ENCODE results near the gene B3GNT3.
A peak's percentile ranks its signal among the peaks of the same experiment; 100 is the strongest.

The B3GNT3 gene

GRCh38 chr19:17831419-17831888 lies 36.5 kb downstream of the B3GNT3 start:
- no peak for TF ChIP-seq TEAD4 (IDR thresholded peaks at IDR 0.05)
- peak; percentile 11; the same call in 1 of the 2 replicates for TF ChIP-seq MAX (IDR thresholded peaks at IDR 0.05)
- TF ChIP-seq EGR1 (IDR thresholded peaks at IDR 0.05): no peak
- no peak for TF ChIP-seq REST (IDR thresholded peaks at IDR 0.05; ENCODE audit: low read depth)
- TF ChIP-seq EP300 (IDR thresholded peaks at IDR 0.05; ENCODE audit: borderline replicate concordance): no peak
- TF ChIP-seq CREB1 (IDR thresholded peaks at IDR 0.05; ENCODE audit: low read depth): no peak

DNA sequence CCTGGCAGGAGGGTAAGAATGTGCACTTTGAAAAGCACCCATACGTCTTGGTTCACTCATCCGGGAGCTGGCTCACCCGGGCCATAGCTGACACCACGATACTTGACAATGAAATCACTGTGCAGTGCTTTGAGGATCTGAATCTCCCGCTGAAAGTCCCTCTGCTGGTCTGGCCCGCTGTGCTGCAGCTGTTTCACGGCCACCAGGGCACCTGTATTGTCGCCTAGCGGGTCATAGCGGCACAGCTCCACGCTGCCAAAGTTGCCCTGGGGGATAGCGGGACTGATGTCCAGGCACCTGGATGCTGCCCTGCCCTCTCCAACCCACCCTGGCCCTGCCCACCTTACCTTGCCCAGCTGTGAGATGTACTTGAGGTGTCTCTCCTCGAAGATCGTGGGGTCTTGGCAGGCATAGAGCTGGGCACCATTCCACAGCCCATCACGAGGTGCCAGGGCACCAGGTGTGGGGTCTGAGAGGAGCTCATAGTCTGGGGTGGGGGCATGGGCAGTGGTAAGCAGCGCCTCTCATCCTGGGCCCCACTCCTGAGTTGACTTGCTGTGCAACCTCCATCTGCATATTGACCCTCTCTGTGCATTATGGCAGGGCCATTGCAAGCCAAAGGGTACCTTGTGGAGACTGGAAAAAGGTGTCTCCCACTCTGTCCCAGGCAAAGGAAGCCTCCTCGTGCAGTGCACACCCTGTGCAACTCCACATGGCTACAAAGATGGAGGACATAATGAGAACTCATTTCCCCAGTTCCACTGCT lies 37.7 kb downstream of the B3GNT3 start:
- TF ChIP-seq NFIC (IDR thresholded peaks at IDR 0.05): no peak
- no peak for TF ChIP-seq TCF12 (IDR thresholded peaks at IDR 0.05; ENCODE audit: low read depth)
- TF ChIP-seq RAD21 (IDR thresholded peaks at IDR 0.05; ENCODE audit: low read depth): no peak
- no peak for TF ChIP-seq ZBTB7A (IDR thresholded peaks at IDR 0.05; ENCODE audit: low read depth)
- no peak for TF ChIP-seq MAX (IDR thresholded peaks at IDR 0.05)
- TF ChIP-seq YY1 (IDR thresholded peaks at IDR 0.05; ENCODE audit: low read depth): no peak
- no peak for TF ChIP-seq EP300 (IDR thresholded peaks at IDR 0.05; ENCODE audit: borderline replicate concordance)
- no peak for TF ChIP-seq TEAD4 (IDR thresholded peaks at IDR 0.05)
- no peak for TF ChIP-seq CEBPB (IDR thresholded peaks at IDR 0.05)
- TF ChIP-seq CREB1 (IDR thresholded peaks at IDR 0.05; ENCODE audit: low read depth): no peak
- no peak for TF ChIP-seq EGR1 (IDR thresholded peaks at IDR 0.05)
- TF ChIP-seq, protein P1, sequence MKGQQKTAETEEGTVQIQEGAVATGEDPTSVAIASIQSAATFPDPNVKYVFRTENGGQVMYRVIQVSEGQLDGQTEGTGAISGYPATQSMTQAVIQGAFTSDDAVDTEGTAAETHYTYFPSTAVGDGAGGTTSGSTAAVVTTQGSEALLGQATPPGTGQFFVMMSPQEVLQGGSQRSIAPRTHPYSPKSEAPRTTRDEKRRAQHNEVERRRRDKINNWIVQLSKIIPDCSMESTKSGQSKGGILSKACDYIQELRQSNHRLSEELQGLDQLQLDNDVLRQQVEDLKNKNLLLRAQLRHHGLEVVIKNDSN (IDR thresholded peaks at IDR 0.05): no peak
- TF ChIP-seq REST (IDR thresholded peaks at IDR 0.05; ENCODE audit: low read depth): no peak
- no peak for TF ChIP-seq FOXM1 (IDR thresholded peaks at IDR 0.05; ENCODE audit: borderline replicate concordance, low read depth)
- TF ChIP-seq TAF1 (IDR thresholded peaks at IDR 0.05; ENCODE audit: low read depth): no peak

- TF ChIP-seq RAD21 (IDR thresholded peaks at IDR 0.05; ENCODE audit: low read depth) (no peak), EP300 (IDR thresholded peaks at IDR 0.05; ENCODE audit: borderline replicate concordance) (no peak), FOXM1 (IDR thresholded peaks at IDR 0.05; ENCODE audit: borderline replicate concordance, low read depth) (no peak), YY1 (IDR thresholded peaks at IDR 0.05; ENCODE audit: low read depth) (no peak)
Measured at GRCh38 chr19:17834350-17835181, 39.6 kb downstream of the B3GNT3 start.

DNA sequence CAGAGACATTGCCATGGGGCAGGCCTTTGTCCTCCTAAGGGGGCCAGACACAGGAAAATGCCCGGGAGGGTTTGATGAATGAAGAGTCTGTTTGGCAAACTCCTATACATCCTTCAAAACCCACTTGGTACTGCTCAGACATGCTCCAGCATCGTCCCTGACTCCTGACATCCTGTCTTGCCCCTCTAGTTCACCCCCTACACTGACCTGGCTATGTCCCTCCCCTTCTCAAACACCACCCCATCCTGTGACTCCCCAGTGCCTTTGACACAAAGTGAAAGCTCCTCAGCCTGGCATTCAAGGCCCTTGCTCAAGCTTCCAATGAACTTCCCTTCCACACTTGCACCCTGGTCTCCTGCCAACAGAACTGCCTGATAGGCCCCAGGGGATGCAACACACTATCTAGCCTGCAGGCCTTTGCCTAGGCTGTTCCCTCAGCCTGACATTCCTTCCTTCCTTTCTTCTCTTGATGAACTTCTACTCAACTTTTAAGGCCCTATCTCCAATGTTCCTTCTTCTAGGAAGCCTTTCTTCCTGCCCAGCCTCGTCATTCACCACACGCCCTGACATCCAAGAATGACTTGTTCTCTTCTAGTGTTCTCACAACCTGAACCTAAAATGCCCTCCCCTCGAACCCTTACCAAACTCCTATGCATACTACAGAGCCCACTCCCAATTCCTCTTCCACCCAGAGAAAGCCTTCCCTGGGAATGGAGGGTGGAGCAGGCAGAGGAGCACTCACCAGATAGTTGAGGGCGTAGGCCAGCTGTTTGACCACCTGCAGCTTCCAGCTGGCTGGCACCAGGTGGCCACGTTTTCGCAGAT lies 40.5 kb downstream of the B3GNT3 start:
- TF ChIP-seq ZBTB7A (IDR thresholded peaks at IDR 0.05; ENCODE audit: low read depth) (no peak), RAD21 (IDR thresholded peaks at IDR 0.05; ENCODE audit: low read depth) (no peak), YY1 (IDR thresholded peaks at IDR 0.05; ENCODE audit: low read depth) (no peak), TCF12 (IDR thresholded peaks at IDR 0.05; ENCODE audit: low read depth) (no peak), TAF1 (IDR thresholded peaks at IDR 0.05; ENCODE audit: low read depth) (no peak), EP300 (IDR thresholded peaks at IDR 0.05; ENCODE audit: borderline replicate concordance) (no peak), MAX (IDR thresholded peaks at IDR 0.05) (no peak), REST (IDR thresholded peaks at IDR 0.05; ENCODE audit: low read depth) (no peak), EGR1 (IDR thresholded peaks at IDR 0.05) (no peak), CREB1 (IDR thresholded peaks at IDR 0.05; ENCODE audit: low read depth) (no peak), CEBPB (IDR thresholded peaks at IDR 0.05) (no peak), FOXM1 (IDR thresholded peaks at IDR 0.05; ENCODE audit: borderline replicate concordance, low read depth) (no peak), TEAD4 (IDR thresholded peaks at IDR 0.05) (no peak), NFIC (IDR thresholded peaks at IDR 0.05) (no peak)
- TF ChIP-seq, protein P1 (IDR thresholded peaks at IDR 0.05): no peak
